Heart left ventricle (tissue), 13 donors: Measurements from ENCODE around the gene ADRA1B.

Source experiments
- CTCF ChIP-seq, 12 donors: fragments of 200-600 bp; sonication (generic) in 4 of 12; IDR thresholded peaks; one replicate each; pipeline versions ENCODE4 v1.5.0 to v1.8.0; 2018 to 2022; ENCODE audit warnings: antibody characterized with exemption in 12 of 12, mild to moderate bottlenecking in 5 of 12
- POLR2A ChIP-seq, 2 donors: fragments of 450-650 bp; IDR thresholded peaks; one replicate each; pipeline ENCODE4 v1.6.1; 2017; ENCODE audit warnings: antibody characterized with exemption in 2 of 2, mild to moderate bottlenecking in 2 of 2, moderate library complexity in 2 of 2
- donor health status: ischemic (EF 13 %, LVEDD 7.1; RV severe dilation, severe dysfunction).
- donor health status: DM: no; HTN: yes; CAD: no.
- donor health status: DM: no; HTN: no; CAD: no.
- donor health status: ischemic (EF 25% LVEDD 6.9; RV normal size, moderate dysfunction).
- donor health status: ischemic (EF 25% LVEDD 5.7; RV mildly dilated, moderate dysfunction).
- donor health status: ischemic (EF 35%, LVEDD 5.7; RV mildly dilated, moderate dysfunction).
- donor health status: nonischemic (EF 11% LVEDD 7.7; RV severe dilation, severe dysfunction).
- donor health status: DM: yes; HTN: yes; CAD: no.
- donor health status: PGD.
- donor health status: ischemic (EF 29% LVEDD 5.4; RV normal size, mild dysfunction).
- donor health status: nonischemic (EF 23%, LVEDD 6.1; RV moderate dilation, normal function).

DNA sequence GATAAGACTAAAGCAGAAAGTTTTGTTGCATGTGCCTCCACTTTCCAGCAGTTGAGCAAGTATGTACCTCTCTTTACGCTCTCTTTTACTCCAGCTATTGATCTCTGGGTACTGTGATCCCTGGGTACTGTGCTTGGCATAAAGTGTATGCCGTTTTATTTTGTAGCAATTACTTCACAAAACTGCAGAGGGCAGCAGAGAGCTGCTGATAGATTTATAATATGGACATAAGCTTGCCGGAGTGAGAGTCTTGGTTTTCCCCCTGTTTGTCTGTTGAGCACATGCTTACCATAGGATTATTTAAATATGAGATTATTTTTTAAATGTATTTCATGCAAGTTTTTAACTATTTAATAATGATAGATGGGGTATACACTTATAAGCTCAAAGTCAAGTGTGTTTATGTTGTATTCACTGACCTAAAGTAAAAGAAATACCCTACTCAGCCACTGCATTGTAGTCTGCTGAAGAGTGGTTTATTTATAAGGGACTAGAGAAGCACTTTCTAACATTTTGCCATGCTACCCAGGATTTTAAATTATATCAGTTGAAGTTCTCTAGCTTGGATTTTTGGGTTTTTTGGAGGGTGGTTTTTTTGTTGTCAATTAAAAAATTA is 105.7 kb downstream of the ADRA1B start:
- TF ChIP-seq CTCF (IDR thresholded peaks at IDR 0.05) (peak; percentile 71 to 91 (median 82)), POLR2A (IDR thresholded peaks at IDR 0.05) (no peak)
